ENCODE results near the gene ADAT2.

Gene ADAT2

DNA sequence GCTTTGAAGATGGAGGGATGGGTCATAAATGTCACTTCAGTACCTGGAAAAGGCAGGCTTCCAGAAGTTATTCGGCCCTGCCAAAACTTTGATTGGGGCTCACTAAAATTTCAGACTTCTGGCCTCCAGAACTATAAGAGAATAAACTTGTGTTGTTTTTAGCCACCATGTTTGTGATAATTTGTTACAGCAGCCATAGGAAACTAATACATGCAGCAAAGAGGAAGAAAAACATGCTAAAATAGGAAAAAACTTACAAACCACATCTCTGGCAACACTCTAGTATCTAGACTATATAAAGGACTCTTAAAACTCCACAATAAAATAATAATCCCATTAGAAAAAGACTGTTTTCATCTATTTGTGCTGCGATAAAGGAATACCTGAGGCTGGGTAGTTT, 9.5 kb downstream of the ADAT2 start:
- DNase-seq, result no peak

GRCh38 chr6:143432588-143432987, 17.9 kb downstream of the ADAT2 start:
- DNase-seq, result no peak

- no peak for DNase-seq
These were observed 19.3 kb downstream of the ADAT2 start for GRCh38 chr6:143431226-143431625.

- DNase-seq, result no peak
These were observed 20.5 kb downstream of the ADAT2 start for GRCh38 chr6:143429970-143430369.

GRCh38 chr6:143427109-143427817, 23.2 kb downstream of the ADAT2 start:
- DNase-seq, result peak; percentile 66

- DNase-seq, result no peak
These were observed 24.5 kb downstream of the ADAT2 start for GRCh38 chr6:143426026-143426425.

- DNase-seq, result no peak
These were observed 31.0 kb downstream of the ADAT2 start for GRCh38 chr6:143419526-143419925.

GRCh38 chr6:143414769-143415168, 35.7 kb downstream of the ADAT2 start:
- no peak for DNase-seq

- DNase-seq, result no peak
These were observed 39.6 kb downstream of the ADAT2 start for GRCh38 chr6:143410859-143411270.

- no peak for DNase-seq
These were observed 41.7 kb downstream of the ADAT2 start for GRCh38 chr6:143408787-143409162.

DNA sequence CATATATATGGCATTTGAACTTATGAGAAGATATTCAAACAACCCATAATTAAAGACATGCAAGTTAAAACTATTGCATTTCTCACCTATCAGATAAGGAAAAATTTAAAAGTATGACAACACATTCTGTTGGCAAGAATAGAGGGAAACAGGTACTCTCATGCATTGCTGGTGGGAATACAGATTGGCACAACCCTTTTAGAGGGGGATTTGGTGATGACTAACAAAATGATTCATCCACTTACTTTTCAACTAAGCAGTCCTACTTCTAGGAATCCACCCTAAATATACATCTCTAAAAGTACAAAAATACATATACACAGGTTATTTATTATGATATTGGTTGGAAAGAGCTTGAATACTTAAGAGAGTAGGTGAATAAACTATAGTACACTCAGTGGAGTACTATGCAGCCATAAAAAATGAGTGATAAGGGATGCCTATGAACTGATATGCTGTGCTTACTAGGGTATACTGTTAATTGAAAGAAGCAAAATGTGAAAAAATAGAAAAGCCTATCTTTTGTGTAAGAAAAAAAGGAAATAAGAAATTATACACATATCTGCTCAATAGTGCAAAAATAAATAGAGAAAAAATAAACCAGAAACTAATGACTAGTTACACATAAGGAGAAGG, 42.2 kb downstream of the ADAT2 start:
- no peak for DNase-seq

DNA sequence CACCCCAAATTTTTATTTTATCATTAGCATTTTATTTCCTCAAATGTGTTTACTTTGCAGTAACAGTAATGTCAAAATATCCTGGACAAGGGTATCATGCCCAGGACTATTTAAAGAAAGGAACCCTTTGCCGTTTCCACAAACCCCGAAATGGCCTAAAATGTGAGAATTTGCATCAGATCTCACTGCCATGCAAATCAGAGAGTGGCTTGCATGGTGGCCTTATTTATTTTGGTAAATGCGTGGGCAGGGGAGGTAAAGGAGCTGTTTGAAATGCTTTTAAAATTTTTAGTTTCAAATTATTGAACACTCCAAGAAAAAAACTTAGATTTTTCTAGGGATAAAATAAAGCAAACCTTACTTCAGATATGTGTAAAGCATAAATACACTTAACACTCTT, 43.8 kb downstream of the ADAT2 start:
- no peak for DNase-seq

DNA sequence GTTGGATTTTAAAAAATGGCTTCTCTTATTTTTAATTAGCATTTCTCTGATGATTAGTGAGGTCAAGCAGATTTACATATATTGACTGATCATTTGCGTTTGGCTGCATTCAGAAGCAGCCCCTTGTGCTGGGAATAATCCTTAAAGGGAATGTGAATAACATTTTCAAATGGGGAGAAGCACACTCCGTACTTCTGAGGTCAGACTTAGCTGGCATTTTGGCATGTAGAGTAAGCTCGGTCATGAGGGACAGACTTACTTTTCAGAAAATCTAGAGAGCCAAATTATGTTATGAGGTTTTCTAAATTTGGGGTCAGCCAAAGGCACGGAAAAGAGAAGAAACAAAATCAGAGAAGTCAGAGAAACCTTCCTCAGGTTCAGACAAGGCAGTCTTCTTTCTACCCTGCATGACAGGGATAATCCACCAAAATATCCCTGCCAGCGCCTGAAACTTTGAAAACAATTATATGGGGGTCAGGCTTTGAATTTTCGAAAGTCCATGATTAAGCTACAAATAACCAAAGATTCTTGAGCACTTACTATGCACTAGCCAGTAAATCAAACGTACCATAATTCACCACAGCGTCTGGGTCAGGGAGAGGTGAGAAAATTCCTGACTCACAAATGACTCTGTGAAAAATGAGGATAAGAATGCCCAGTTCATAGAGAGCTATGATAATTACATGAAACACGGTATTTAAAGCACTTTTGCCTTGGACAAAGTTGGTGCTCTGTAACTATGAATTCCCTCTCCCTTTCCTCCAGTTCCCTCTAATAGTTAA, 44.9 kb downstream of the ADAT2 start:
- DNase-seq, result no peak

DNA sequence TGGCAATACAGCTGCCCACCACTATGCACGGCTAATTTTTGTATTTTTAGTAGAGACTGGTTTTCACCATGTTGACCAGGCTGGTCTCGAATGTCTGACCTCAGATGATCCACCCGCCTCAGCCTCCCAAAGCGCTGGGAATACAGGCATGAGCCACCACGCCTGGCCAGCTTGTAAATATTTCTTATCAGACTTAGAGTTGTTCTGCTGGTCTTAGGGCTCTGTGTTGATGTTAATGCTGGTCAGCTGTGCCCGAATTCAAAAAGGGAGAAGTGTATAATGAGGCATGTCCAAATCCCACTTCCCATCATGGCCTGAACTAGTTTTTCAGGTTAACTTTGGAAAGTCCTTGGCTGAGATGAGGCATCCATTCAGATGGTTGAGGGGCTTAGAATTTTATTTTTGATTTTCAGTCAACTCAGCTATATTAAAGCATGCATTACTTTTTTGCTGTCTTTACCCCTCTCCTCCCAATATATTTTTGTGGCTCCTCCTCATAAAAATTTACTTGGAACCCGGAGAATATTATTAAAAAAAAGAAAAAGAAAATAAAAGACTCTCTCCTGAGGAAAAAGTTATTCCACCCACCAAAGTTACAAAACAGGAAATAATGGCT, 47.7 kb downstream of the ADAT2 start:
- DNase-seq, result no peak

DNA sequence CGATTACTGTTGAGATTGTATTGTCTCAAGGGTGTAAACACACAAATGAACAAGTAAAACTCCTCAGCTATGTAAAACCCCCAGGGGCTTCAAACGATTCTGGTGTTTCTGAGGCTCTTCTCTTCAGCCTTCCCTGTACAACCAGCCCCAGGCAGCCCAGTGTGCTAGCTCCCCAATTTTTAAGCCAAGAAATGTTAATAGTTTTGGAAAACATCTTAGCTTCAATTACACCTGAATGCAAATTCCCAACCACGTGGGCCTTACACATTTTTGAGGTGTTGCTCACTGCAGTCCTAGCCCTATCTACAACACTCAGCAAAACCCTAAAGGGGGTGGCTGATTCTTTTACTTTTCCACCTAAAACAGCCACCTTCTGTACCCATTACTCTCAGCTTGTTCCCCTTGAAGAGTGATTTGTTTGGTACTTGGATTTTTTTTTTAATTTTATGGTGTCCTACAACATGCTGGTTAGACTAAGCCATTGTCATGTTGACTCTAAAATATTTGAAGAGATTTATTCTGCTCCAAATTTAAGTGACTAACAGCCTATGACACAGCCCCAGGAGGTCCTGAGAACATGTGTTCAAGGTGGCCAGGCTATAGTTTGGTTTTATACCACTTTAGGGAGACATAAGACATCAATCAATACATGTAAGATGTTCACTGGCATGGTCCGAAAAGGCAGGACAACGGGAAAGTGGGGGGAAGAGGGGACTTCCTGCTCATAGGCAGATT, 48.7 kb downstream of the ADAT2 start:
- DNase-seq, result no peak

DNA sequence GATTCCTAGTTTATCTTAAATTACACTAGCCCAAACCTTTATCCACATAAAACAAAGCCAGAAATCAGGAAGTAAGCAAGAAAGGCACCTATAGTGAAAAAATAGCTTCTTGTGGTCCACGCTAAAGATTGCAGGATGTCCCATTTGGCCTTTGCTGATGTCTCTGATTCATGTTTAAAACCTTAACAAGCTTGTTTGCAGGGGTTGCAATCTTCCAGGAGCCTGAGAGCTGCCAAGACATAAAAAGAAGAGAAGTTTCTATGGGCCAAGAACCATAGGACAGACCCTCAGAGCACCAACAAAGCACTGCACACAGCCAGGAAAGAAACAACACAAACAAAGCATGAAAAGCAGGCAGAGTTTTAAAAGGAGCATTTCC, 49.4 kb downstream of the ADAT2 start:
- no peak for DNase-seq

DNA sequence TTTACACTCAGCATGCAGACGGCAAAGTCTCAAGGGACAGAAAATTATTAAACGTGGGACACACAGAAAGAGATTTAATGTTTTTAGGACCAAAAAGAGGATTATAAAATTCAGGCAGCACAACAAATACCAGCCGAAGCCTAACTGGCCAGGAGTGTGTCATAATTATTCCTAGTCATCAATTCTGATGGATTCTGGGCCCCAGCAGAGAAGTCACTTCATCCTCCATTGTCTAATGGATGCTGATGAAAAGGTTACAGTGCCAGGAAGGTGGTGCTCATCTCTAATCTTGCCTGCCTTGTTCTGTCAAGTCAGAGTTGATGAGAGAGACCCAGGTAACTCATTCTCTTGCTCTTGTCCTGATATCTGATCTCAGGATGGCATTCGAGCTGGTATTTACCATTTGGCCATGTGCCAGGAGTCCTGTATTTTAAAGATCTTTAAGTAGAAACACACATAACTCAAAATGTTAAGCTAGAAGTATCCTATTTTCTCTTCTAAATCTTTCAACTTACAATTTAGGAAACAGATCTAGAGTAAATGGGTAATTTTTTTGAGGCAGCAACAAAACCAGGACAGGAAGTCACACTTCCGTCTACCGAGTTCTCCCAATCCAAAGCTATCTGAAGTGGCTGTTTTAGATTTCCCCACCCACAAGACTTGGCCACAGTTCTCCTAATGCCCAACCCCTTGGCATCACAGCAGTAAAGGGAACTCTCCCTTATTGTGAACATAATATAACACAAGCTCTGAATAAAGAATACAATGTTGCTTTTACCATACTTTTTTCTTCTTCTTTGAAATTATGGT, 50.0 kb downstream of the ADAT2 start:
- peak; percentile 43 for DNase-seq

DNA sequence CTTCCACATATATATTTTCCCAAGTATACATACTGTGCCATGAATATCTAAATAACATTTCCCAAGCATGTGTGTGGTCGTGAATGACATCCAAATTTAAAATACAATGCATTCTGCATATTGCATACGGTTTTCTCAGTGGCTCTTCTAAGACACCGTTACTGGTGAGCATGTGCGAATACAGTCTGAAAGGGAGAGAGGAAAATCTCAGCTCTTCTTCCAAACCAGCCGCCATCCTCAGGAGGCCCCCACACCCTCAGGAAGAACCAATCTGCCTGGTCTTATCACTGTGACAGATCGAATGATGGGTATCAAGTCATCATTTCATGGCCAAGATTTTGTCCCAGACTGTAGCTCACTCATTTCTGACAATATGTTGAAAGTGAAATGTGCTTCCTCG, 50.7 kb downstream of the ADAT2 start:
- no peak for DNase-seq

DNA sequence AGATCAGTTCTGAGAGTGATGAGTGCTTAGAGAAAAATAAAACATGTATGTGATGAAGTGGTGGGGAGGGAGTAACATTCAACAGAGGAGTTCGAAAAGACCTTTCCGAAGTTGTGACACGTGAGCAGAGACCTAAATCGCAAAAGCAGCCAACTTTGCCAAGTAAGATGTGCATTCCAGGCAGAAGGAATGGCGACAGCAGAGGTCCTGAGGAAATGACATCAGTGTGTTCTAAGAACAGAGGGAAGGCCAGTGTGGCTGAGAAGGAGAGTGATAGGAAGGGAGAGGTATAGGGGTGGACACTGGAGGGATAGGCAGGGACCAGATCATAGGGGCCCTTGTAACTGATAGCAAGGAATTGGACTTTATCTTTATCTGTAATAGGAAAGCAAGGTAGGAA, 51.3 kb downstream of the ADAT2 start:
- no peak for DNase-seq

- DNase-seq, result peak; percentile 60
These were observed 53.0 kb downstream of the ADAT2 start for GRCh38 chr6:143397227-143398222.
